Skin of body (tissue), 2 donors: ENCODE results near the gene FAM3A. TPM values are rescaled to one million over a fixed set of nuclear protein-coding genes. Genes with fewer than 3 reads are reported as not detected.

Experiments
- DNase-seq: peaks from one replicate; lab custom pipeline; 2025; lab: John Stamatoyannopoulos, UW
- total RNA-seq: library from RNA; depleted of rRNA; stranded (reverse); fragments of >200 nt; gene quantifications from one replicate; pipeline ENCODE4 v1.2.3, GENCODE V29; 2014

FAM3A gene
- total RNA-seq, 1 donor from 2014 or later: 13.7 TPM

- peak; percentile 74 for DNase-seq
These were observed 18.7 kb upstream of the FAM3A start for GRCh38 chrX:154534526-154535322.

GRCh38 chrX:154532690-154533089, 16.7 kb upstream of the FAM3A start:
- DNase-seq: no peak

GRCh38 chrX:154531626-154532025, 15.6 kb upstream of the FAM3A start:
- DNase-seq: no peak

GRCh38 chrX:154530286-154530685, 14.3 kb upstream of the FAM3A start:
- no peak for DNase-seq

GRCh38 chrX:154529206-154529612, 13.2 kb upstream of the FAM3A start:
- no peak for DNase-seq

- peak; percentile 55 for DNase-seq
These were observed 11.1 kb upstream of the FAM3A start for GRCh38 chrX:154526901-154527675.

- no peak for DNase-seq
These were observed 9.8 kb upstream of the FAM3A start for GRCh38 chrX:154525606-154526490.

GRCh38 chrX:154519389-154519788, 3.4 kb upstream of the FAM3A start:
- no peak for DNase-seq

- DNase-seq: no peak
These were observed 1.2 kb upstream of the FAM3A start for GRCh38 chrX:154517101-154517781.

GRCh38 chrX:154516656-154517100, 646 bp upstream of the FAM3A start:
- DNase-seq: peak; percentile 61

GRCh38 chrX:154515090-154515965, 704 bp downstream of the FAM3A start:
- DNase-seq: no peak

- DNase-seq: no peak
These were observed 2.3 kb downstream of the FAM3A start for GRCh38 chrX:154513716-154514115.

GRCh38 chrX:154512879-154513553, 3.0 kb downstream of the FAM3A start:
- no peak for DNase-seq

- no peak for DNase-seq
These were observed 4.3 kb downstream of the FAM3A start for GRCh38 chrX:154511761-154512160.

GRCh38 chrX:154509455-154509854, 6.6 kb downstream of the FAM3A start:
- no peak for DNase-seq

GRCh38 chrX:154508384-154508745, 7.7 kb downstream of the FAM3A start:
- DNase-seq: no peak

GRCh38 chrX:154507673-154508383, 8.2 kb downstream of the FAM3A start:
- DNase-seq: no peak

GRCh38 chrX:154506483-154507332, 9.3 kb downstream of the FAM3A start:
- no peak for DNase-seq
